Measurements from ENCODE around the gene PDZD7. TPM values are rescaled to one million over a fixed set of nuclear protein-coding genes. Genes with fewer than 3 reads are reported as not detected.

Gene PDZD7
- 2.4 and 4.5 TPM in 2 replicates for total RNA-seq (2014; rRNA removed; shearing (Covaris generic))

DNA sequence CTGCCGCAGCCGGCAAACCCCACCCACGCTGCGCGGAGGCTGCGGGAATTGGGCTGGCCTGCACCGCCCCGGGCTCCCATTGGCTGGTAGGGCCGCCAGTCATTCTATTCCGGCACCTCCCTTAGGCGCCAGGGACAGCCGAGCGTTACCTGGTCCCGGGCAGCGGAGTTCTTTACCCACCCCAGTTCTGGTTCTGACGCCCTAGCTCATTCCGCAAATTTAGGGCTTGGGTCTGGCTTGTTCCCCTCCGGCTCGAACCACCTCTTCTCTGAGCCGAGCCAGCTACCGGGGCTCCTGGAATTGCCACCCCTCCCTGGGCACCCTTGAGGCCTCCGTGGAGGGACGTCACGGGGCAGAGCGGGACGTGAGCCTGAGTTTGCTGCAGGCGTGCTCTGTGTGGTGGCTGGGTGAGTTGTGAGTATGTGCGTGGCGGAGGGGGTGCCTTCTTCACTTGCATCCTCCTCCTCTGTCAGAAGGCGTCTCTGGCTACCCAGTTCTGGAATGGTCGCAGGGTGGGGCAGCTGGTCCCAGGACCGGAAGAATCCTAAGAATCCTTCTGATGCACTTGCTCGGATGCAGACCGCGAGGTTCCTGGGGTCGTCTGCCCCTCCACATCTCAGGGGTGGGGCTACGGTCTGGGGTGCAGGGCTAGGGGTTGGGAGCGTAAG is at the start of gene PDZD7, which contains the start of gene SFXN3:
Gene PDZD7 (minus strand): TSS at position 2 of the 668 bp plus-strand sequence. CDS start 910 bp downstream, outside the sequence.
Gene SFXN3 (plus strand): TSS at position 107 of the 668 bp plus-strand sequence. CDS start 3,461 bp downstream, outside the sequence.
- in situ Hi-C loops (cut with HindIII; ENCODE audit: low sequenced_read_pairs) = no loop called here
- DNase-seq (ENCODE audit: low spot score) = peak; percentile 97

DNA sequence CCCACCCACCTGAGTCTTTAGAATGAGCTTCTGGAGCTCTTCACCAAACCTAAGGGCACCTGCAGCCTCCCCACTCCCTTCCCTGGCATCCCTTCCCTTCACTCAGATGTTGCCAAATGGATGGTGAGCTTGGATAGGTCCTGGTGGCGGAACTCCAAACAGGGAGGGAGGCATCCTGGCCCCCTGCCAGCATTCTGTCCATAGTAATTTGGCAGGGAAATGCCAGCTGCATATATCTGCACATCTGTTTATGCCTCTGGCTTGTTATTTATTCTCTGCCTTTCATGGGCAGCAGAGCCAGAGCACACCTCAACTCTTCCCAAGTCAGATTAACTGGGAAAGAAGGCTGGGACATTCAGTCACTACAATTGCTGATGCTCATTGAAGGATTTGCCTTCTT is 48.9 kb upstream of the PDZD7 start:
- DNase-seq (ENCODE audit: low spot score) = no peak
- in situ Hi-C loops (cut with HindIII; ENCODE audit: low sequenced_read_pairs) = no loop called here

DNA sequence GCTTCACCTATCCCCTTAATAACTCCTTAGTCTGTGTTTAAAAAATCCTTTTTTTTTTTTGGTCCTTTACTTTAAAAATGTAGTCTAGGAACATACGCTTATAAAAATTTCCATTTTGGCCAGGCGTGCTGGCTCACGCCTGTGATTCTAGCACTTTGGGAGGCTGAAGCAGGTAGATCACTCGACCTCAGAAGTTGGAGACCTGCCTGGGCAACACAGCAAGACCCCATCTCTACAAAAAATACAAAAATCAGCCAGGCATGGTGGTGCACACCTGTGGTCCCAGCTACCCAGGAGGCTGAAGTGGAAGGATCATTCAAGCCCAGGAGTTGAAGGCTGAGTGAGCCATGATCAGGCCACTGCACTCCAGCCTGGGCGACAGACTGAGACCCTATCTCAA is 45.7 kb upstream of the PDZD7 start:
- no peak for DNase-seq (ENCODE audit: low spot score)
- in situ Hi-C loops (cut with HindIII; ENCODE audit: low sequenced_read_pairs) = no loop called here

DNA sequence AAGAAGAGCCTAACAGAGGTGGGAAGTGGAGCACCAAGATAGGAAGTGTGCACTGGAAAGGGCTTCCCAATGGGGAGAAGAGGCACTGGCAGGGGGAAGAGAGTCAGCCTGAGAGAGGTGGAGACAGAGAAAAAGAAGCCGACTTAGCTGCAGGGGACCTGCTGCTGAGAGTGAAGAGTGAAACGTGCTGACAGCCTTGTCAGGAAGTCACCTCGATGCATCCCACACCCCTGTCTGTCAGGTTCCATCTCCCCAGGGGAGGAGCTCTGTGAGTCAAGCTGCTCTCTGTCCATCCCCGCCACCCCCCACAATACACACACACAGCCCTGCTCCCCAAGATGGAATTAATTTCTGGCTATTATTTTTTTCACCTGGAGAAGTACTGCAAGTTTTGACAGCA is 44.8 kb upstream of the PDZD7 start:
- DNase-seq (ENCODE audit: low spot score) = no peak
- in situ Hi-C loops (cut with HindIII; ENCODE audit: low sequenced_read_pairs) = no loop called here

DNA sequence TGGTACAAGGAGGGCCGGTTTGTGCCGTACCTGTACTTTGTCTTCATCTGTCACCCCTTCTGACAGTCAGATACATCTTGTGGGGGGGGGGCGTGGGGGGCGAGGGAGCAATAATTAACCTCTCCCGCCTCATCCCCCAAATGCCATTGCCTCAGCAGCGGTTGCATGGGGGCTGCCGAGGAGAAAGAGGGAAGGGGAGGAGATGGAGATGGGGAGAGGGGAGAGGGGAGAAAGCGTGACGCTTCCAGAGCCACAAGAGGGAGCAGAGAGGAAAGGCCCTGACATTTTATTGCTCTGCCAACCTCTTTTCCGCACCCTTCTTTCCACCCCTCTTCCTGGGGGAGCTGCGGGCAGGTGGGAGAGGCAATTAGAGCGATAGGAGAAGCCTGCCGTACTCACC is 42.7 kb upstream of the PDZD7 start:
- in situ Hi-C loops (cut with HindIII; ENCODE audit: low sequenced_read_pairs) = no loop called here
- DNase-seq (ENCODE audit: low spot score) = no peak

DNA sequence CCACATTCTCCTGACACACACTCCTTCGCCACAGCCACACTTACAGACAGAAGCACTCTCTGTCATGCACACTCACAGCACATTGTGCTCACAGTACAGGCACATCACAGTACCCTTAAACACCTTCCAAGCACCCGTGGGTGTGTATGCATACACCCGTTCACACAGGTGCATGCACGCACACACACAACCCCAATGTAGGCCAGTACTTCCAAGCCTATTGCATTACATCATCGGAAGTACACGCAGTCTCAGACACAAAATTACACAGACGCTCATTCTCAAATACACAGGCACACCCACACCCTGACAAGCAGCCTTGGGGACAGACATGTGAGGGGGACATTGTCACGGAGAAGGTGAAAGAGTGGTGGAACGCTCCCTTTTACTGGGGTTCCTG is 42.0 kb upstream of the PDZD7 start:
- in situ Hi-C loops (cut with HindIII; ENCODE audit: low sequenced_read_pairs) = no loop called here

DNA sequence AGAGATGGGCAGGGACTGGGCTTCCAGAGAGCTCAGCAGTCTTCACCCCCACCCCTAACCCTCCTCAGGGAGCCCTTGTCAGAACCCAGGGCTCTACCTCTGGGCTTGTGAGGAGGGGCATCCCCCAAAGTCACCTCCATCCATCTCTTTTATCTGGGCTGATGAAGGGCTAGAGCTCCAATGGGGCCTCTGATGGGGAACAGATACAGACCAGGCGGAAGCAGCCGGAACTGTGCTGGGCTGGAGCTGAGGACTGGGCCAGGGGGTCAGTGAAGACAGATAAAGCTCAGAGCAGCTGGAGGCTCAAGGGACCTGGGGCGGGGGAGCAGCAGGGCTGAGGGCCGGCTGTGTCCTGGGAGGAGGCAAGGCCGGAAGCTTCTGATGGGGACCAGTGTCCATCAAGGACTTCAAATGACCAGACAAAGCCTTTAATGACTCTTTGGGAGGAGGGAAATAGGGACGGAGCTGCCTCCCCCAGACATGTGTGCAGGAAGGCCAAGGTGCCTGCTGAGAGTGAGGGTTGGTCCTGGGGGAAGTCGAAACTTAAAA is 41.0 kb upstream of the PDZD7 start:
- DNase-seq (ENCODE audit: low spot score) = no peak
- in situ Hi-C loops (cut with HindIII; ENCODE audit: low sequenced_read_pairs) = no loop called here

More for the DNA sequence above, 42.0 kb upstream of the PDZD7 start:
- DNase-seq (ENCODE audit: low spot score) = no peak

DNA sequence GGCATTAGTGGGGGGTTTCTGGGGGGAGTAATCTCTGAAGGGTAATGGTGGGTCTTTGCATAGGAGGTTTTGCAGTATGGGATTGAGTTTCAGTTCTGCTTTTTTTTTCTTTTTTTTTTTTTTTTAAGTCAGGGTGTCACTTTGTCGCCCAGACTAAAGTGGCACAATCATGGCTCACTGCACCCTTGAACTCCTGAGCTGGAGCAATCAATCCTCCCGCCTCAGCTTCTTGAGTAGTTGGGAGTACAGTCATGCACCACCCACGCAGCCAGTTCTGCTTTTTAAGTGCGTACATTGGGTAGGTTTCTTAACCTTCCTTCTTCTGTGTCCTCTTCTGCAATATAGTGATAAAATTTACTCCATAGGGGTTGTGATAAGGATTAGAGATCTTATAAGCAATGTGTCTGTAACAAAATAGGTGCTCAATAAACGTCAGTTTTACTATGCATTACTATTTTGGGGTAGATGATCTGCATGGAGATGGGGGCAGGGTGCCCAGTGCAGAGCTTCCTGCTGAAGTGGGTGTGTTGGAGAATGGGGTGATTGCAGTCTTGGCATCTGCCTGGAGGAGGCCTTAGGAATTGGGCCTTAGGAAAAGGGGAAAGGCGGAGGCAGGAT is 40.4 kb upstream of the PDZD7 start:
- in situ Hi-C loops (cut with HindIII; ENCODE audit: low sequenced_read_pairs) = no loop called here

DNA sequence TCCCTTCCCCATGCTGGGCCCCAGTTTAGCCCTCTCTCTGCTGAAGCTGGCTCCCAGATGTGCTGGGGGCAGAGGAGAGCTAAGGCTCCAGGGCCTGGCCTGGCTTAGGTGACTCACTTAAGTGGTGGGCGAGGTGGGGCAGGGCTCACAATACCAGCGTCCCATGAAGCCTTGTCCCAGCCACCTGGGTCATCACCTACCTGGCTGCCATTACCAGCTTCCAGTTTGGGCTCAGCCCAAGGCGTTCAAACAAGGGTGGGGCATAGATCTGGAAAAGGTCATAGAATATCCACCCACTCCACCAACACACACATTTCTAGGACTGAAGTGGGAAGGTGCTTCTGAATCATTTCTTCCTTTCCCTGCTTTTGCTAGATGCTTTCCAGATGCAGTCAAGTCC is 39.2 kb upstream of the PDZD7 start:
- in situ Hi-C loops (cut with HindIII; ENCODE audit: low sequenced_read_pairs) = no loop called here
- DNase-seq (ENCODE audit: low spot score) = no peak

More for the DNA sequence above, 40.4 kb upstream of the PDZD7 start:
- DNase-seq (ENCODE audit: low spot score) = no peak

DNA sequence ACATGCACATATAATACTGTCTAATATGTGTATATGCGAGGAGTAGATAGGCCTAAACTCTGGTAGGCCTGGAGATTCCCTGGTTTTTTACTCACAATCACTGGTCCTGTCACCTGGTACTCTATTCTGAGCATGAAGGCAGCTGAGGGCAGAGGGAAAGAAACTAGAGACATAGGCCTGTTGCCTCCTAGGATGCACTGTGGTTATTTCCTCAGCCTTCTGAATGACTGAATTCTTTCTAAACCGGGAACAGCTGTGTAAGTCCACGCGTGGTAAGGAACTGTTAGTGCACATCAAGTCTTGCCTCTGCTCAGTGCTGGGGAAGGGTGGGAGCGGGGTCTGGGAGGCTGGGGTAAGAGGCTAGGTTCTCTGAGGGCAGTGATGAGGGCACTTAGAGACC is 38.5 kb upstream of the PDZD7 start:
- in situ Hi-C loops (cut with HindIII; ENCODE audit: low sequenced_read_pairs) = no loop called here
- no peak for DNase-seq (ENCODE audit: low spot score)

DNA sequence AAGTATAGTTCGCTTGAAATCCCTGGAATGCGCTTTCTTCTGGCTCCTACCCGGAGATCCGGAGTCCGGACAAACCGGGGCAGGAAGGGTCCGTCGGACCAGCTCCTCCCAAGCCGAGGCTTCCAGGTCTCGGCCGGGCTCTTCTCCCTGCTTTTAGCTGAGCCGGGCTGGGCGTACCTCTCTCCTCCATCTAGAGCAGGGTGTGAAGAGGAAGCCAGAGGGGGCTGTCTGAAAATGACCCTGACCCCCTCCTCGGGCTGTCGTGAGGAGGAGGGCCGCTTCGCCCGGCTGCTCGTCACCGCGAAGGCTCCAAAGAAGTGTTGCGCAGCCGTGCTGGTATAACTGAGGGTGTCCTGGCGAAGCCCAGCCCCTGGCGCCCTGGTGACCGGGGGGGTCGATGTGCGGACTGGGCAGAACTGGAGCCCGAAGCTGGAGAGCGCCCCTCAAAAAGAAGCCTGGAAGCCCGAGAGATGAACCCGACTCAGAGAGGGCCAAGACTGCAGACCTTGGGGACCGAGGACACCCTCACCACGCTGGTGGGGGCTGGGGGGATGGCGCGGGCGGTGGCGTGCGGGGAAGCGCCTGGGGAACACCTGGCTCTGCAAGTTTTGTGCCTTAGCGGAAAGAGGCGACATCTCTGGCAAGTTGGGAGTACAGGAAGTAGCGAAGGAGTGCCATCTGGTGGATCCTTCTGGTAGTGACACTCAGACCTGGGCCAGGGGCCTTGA is 36.6 kb upstream of the PDZD7 start:
- in situ Hi-C loops (cut with HindIII; ENCODE audit: low sequenced_read_pairs) = no loop called here
- peak; percentile 81 for DNase-seq (ENCODE audit: low spot score)

DNA sequence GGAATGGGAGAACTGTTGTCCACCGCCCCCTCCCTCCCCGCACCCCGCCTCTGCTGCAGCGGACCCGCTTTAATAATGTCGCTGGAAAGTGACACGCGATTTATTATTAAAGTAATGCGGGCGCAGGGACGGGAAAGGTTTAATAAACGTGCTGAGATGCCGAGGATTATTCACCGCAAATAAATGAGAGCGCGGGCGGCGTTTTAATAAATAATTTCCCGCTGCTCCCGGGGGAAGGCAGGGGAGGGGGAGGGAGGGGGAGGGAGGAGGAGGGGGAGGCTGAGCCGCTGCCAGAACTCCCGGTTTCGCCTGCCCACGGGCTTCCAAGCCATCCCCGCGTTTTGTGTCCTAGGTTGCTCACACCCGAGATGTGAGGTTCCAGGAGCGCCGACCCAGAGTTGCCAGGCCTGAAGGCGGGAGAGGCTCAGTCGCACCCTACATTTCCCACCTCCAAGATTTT is 36.0 kb upstream of the PDZD7 start:
- in situ Hi-C loops (cut with HindIII; ENCODE audit: low sequenced_read_pairs) = no loop called here
- no peak for DNase-seq (ENCODE audit: low spot score)

DNA sequence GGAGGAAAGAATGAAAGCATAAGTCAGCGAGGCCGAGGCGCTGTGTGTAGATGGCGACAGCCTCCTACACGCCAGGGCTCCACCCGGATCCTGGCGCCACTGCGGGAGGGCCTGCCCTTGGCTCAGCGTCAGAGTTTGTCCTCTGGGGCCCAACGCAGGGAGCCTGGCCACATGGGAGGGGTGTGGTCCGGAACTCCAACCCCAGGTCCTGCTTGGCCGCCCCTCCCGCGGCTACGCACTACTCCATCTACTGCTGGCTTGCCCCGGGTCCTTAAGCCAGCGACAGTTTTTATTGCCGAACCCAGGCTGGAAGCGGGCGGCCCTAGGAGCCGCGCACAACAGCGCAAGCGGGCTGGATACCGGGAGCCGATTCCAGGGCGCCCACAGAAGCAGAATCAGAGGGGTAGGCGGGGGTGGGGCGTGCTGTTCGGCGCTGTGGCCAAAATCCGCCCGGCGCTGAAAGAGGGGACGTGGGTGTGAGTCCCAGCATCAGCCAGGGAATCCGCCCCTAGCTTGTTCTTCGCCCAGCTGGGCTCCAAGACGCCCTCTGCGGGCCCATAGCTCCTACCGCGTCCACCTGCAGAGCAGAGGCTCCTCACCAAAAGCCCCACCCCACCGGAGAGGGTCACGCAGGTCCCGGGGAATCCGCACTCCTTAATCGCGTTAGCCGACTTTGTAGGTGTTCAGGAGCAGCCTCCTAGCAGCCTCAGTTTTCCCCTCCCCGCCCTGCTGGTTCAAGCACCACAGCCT is 35.4 kb upstream of the PDZD7 start:
- DNase-seq (ENCODE audit: low spot score) = peak; percentile 40
- in situ Hi-C loops (cut with HindIII; ENCODE audit: low sequenced_read_pairs) = no loop called here

DNA sequence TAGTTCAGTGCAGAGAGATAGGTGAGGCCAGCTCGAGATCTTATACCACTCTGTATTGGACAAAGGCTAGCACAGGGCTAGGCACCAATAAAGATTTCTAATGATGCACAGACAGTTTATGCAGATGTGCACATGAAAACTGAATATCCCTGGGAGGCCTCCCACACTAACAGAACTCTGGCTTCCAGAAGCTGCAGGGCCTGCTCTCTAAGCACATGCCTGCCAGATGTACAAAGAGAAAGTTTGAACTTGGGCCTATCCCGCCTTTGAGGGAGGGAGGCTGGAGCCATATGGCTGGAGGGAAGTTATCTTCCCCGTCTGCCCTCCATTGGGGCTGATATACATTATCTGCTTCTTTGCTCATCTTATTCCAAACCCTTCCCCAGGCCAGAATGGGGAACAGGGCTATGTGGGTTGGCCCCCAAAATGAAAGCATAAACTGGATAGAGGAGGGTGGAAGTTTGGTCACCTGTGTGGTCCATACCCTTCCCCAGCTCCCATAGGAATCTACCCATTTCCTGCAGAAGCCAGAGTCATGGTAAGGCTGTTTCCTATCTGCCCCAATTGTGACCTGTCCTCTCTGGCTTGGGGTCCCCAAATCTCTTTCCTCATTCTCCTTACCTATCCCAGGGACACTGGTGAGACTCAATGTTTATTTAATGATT is 34.7 kb upstream of the PDZD7 start:
- DNase-seq (ENCODE audit: low spot score) = no peak
- in situ Hi-C loops (cut with HindIII; ENCODE audit: low sequenced_read_pairs) = no loop called here

DNA sequence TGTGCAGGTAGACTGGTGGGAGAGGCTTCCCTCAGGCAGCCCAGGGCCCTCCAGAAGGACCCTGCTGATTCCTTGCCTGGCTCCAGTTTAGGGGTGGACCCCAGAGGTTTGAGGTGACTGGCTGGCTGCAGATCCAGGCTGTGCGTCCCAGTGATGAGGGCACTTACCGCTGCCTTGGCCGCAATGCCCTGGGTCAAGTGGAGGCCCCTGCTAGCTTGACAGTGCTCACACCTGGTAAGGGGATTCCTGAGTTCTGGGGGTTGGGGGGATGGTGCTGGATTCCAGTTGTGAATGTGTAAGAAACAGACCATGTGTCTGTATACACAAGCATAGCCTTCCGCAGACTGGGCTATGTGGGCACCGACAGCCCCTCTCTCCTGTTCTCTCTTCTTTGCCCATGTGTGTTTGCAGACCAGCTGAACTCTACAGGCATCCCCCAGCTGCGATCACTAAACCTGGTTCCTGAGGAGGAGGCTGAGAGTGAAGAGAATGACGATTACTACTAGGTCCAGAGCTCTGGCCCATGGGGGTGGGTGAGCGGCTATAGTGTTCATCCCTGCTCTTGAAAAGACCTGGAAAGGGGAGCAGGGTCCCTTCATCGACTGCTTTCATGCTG is 33.6 kb upstream of the PDZD7 start:
- DNase-seq (ENCODE audit: low spot score) = no peak
- in situ Hi-C loops (cut with HindIII; ENCODE audit: low sequenced_read_pairs) = no loop called here

DNA sequence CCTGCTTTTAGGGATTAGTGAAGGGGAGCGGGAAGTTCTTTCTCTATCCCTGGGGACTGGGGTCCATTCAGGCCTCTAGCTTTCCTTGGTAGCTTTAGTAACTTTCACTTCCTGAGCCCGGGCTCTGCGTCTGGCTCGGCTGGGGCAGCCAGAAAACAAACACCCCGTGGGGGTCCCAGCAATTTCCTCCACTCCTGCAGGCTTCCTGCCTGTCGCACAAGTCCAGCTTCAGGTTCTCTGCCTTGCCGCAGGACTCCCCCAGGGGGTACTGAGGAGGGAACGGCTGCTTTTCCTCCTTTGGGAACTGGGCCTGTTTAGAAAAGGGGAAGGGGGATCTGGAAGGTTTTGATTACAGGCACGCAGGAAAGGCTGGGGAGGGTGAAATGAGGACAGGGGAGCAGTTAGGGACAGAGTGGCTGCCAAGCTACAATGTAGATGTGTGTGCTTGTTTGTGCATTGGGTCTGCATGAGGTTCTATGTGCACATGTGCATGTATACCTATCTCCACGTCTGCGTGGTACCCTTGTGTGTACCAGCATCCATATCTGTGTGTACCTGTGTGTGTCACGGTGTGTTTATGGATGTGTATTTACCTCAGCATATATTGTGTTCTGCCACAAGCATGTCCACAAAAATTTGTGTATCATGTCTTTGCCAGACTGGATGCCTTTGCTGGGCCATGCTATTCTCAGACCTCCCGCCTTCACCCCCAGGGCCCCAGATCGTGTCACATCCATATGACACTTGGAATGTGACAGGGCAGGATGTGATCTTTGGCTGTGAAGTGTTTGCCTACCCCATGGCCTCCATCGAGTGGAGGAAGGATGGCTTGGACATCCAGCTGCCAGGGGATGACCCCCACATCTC is 32.9 kb upstream of the PDZD7 start:
- in situ Hi-C loops (cut with HindIII; ENCODE audit: low sequenced_read_pairs) = no loop called here
- no peak for DNase-seq (ENCODE audit: low spot score)

DNA sequence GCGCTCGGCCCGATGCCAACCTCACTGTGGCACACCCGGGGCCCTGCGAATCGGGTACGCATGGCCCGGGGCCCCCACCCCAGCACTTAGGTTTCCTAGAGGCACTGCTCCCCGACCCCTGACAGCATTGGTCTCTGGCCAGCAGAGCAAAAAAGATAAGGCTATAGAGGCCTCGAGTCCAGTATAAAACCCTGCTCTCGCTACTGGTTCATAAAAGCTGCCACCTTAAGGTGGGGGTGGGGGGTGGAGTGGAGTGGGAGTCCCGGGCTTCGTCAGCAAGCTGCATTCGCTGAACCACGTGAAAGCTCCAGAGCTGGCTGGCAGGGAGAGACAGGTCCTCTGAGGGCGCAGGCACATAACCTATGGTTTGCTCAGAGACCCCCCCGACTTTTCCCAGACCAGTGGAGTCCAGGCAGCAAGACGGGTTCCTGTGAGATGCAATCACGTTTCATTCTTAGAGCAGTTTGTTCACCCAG is 32.2 kb upstream of the PDZD7 start:
- DNase-seq (ENCODE audit: low spot score) = no peak
- in situ Hi-C loops (cut with HindIII; ENCODE audit: low sequenced_read_pairs) = no loop called here

Data from G401 (cell line).